HG03342 (cell line): ENCODE data around the gene SERGEF.
"Not testable (repeated sequence)": the region's sequence is repeated elsewhere in the genome, so short reads cannot be mapped to it uniquely, and the experiment has no call there.

Experiments
- ATAC-seq: cut with Tn5 transposase; IDR thresholded peaks from one replicate; pipeline ENCODE4 v1.9.1; 2021; ENCODE audit warnings: mild to moderate bottlenecking, moderate library complexity; ENCODE audit not compliant: unreplicated experiment

SERGEF gene

DNA sequence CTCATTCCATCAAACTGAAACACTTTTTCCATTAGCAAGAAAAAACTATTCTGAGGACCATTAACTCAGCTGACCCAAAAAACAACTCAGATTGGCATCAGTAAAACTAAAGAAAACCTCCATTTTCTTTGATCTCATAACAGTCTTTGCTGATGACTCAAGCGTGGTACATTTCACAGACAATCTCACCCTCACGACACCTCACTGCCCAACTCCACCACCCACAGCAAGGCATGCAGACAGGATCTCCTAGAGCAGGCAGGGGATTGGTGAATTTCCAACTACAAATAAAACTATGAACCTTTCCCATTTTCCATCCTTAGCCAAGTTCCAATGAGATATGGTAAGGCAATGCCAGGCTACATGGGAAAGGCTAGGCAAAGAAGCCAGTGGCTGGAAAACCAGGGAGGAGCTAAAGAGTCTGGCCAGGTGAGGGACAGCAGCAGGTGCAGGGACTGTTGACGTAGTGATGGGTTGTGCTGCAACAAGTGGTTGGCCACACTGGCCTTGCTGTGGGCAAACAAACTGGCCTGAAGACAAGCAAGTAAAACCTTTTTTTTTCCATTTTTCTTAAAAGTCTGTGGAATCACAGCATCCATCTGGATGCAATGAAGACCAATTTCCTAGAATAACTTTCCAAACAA lies 97.2 kb downstream of the SERGEF start:
- no peak for ATAC-seq

DNA sequence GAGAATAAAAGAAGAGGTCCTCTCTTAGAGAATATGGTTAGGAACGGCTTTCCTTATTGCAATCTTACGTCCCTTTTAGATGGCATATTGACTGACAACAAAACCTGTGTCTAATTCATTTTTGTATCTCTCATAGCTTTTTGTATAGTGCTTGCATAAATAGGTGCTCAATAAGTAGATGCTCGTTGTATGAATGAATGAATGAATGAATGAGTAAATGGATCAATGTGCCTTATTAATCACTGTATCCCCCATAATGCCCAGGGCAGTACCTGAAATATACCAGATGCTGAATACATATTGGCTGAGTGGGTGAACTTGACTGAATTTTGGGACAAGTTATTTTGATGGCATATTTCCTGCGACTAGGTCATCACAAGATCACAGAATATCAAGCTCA lies 97.9 kb downstream of the SERGEF start:
- ATAC-seq, result no peak

DNA sequence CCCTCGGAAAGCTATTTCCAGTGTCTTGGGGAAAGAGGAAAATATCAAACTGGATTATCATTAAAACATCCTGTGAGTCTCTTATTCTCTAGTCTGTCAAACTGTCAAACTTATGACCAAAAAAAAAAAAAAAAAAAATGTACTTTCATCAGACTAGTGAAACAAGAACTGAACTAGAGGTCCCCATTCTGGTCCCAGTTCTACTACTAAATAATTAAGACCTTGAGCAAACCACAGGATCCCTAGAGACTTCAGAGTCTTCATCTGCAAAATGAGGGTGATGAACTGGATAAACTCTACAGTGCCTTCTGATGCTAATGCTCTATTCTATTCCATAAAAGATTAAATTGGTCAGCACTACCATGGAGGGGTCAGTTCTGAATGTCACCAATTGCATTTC lies 105.8 kb downstream of the SERGEF start:
- no peak for ATAC-seq

DNA sequence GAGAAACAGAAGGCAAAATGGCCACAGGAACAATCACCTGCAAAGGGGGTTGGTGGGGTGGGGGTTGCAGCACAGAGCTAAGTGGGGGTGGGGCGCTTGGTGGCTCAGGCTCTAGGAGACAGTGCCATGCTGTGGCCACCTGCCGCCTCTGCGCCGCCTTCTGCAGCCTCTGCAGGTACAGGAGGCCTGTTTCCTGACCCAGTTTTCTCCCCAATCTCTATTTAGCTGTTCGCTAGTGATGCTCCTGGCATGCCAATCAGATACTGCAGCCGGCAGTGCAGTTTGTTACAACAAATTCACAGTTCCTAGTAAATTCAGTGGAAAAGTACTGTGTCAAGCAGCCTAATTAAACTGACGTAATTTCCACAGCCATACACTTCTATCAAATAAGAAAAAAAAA lies 106.4 kb downstream of the SERGEF start:
- ATAC-seq, result no peak

DNA sequence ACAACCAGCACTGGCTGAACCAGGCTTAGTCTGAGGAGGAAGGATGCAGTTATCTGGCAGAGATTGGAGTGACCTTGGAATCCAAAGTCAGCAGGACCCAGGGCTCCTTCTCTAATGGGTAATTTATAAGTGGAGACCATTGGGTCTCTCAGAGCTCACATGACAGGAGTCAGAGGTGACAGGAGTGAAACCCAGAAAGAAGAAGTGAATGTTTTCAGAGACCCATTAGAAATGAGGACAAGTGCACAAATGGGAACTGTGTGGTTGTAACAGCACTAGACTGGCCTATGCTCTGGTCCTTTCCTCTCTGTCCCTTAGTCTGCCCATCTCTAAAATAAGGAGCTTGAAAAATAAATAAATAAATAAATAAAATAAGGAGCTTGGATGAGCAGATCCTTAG lies 107.4 kb downstream of the SERGEF start:
- ATAC-seq, result peak; percentile 88

DNA sequence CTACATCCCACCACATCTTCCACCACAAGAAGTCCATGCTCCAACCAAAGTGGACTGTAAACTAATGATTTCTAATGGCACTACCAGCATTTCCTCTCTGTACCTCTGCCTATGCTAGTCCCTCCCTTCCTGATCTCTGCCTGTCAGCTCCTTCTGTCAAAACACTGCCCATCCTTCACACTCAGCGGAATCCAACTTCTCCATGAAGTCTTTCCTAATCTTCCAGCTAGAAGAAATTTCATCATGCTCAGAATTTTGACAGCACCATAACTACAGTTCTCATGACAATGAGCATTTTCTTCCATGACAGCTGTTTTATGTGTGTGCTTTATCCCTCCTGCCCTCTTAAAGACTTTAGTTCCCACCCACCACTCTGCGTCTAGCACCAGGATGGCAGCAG lies 111.4 kb downstream of the SERGEF start:
- ATAC-seq, result no peak

DNA sequence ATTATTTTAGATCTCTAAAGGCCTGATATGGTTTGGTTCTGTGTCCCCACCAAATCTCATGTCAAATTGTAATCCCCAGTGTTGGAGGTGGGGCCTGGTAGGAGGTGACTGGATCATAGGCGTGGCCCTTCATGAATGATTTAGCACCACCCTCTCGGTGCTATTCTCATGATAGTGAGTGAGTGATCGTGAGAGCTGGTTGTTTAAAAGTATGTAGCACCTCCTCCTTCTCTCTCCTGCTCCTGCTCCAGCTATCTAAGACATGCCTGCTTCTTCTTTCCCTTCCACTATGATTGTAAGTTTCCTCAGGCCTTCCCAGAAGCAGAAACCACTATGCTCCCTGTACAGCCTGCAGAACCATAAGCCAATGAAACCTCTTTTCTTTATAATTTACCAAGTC lies 114.1 kb downstream of the SERGEF start:
- no peak for ATAC-seq

DNA sequence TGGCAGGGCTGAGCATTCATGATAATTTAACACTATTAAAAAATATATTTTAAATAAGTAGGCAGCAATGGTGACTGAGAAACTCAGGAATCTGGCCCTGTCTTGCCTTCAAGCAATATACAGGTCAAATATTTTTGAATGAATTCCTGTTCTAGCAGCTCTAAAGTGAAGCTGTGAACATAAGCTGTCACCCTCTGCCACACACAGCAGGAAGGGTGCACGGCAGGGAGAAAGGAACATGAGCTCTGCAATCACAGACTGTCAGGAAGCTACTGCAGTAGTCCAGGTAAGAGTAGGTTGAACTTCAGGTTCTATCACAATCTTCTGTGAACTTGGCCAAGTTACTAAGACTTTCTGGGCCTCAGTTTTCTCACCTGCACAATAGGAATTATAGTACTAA lies 114.8 kb downstream of the SERGEF start:
- ATAC-seq, result no peak

DNA sequence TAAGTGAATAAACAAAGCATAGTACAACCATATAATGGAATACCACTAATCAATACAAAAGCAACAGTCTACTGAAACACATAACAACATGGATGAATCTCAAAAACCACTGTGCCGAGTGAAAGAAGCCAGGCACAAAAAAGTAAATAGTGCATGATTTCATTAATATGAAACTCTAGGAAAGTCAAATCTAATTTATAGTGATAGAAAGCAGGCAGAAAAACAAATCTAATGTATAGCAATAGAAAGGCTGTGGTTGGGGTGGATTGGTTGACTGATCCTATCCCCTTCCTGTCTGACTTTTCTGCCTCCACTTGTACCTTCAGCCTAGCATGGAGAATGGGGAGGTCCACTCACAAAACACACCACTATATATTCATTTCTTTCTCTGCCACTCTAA lies 115.4 kb downstream of the SERGEF start:
- ATAC-seq, result no peak

DNA sequence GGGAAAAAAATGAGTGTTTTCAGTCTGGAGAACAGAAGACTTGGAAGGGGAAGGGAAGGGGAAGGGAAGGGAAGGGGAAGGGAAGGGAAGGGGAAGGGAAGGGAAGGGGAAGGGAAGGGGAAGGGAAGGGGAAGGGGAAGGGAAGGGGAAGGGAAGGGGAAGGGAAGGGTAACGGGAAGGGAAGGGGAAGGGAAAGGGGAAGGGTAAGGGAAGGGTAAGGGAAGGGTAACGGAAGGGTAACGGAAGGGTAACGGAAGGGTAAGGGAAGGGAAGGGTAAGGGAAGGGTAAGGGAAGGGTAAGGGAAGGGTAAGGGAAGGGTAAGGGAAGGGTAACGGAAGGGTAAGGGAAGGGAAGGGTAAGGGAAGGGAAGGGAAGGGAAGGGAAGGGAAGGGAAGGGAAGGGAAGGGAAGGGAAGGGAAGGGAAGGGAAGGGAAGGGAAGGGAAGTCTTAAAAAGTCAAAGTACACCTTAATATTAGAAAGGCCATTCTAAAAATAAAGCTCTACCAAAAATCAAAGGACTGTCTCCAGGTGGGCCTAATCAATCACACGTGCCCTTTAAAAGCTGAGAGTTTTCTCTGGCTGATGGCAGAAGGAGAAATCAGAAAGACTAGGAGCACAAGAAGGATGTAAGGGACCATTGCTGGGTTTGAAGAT lies 116.2 kb downstream of the SERGEF start:
- ATAC-seq, result not testable (repeated sequence)

DNA sequence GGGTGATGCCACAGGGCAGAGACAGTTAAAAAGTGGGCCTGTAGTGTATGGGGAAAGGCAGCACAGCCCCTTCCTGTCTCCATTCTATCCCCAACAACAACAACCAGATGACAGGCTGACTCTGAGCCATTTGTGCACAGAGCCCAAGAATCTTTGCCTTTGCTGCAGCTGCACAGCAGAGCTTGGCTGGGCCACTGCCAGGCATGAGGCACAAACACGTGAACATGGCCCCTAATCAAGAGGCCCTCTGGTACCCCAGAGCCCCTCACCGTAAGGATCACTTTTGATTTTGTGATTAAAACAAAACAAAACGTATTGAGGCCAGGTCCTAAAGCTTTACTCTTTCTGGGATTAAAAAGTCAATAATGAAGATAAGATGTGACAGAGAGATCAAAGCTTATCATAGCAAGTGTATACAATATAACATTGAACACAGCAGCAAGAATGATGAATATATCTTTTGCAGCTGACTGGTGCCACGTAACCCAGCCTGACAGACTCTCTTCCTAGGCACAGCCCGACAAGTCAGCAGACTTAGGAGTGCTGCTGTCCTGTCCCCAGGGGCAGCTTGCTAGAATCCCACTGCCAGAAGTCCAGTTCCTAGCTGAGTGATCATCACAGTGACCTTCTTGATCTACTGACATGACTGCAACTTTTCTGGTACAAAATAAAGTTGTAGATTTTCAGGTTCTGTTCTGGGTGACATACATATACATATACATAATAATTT lies 117.8 kb downstream of the SERGEF start:
- no peak for ATAC-seq

DNA sequence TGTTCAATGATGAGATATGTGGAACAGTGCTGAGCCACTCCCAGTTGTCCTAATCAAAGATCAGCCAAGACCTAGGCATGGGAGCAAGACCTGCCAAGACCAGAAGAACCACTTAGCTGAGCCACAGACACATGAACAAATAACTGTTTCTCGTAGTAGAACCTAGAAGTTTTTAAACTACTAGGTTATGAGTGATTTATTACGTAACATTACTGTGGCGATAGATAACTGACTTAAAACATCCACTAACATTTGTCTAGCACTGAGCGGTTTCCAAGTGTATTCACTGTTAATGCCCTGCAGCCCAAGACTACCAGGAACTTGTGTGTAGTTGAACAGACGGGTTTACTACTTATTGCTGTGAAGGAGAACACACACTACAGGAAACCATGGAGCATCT lies 120.4 kb downstream of the SERGEF start:
- no peak for ATAC-seq

DNA sequence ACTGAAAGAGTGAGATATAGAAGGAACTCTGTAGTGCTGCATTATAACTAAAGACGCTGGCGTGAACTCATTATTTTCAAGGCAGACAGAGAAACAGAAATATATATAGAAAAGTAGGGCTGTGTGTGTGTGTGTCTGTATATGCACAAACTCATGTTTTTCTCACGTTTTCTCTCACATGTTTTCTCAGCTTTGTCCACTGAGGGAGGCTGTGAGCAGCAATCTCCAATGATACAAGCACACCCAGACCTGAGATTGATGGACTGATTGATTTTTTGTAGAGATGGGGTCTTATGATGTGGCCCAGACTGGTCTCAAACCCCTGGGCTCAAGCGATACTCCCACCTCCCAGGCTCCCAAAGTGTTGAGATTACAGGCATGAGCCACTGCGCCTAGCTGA lies 122.5 kb downstream of the SERGEF start:
- no peak for ATAC-seq

DNA sequence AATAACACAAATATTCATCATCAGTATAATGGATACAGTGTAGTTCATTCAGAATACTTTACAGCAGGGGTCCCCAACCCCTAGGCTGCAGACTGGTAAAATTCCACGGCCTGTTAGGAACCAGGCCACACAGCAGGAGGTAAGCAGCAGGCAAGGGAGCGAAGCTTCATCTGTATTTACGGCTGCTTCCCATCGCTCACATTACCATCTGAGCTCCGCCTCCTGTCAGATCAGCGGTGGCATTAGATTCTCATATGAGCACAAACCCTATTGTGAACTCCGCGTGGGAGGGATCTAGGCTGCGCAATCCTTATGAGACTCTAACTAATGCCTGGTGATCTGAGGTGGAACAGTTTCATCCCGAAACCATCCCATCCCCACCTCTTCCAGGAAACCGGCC lies 125.1 kb downstream of the SERGEF start:
- no peak for ATAC-seq

DNA sequence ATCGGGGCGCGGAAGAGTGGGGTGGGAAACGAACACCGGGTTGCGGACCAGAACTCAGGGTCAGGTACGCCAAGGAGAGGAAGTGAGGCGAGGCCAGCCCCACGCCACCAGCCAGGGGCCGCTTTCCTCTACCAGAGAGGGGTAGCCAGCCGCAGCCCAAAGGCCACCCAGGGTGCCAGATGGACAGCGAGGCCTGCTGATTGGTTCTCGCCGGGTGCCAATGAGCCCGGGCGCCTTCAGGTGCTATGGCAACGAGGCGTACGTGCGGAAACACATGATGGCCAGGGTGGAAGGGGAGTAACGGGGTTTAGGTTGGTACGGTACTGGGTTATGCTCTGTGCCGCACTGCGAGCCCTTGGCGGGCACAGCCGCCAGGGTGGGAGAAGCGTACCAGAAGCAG lies 128.9 kb downstream of the SERGEF start:
- ATAC-seq, result no peak

DNA sequence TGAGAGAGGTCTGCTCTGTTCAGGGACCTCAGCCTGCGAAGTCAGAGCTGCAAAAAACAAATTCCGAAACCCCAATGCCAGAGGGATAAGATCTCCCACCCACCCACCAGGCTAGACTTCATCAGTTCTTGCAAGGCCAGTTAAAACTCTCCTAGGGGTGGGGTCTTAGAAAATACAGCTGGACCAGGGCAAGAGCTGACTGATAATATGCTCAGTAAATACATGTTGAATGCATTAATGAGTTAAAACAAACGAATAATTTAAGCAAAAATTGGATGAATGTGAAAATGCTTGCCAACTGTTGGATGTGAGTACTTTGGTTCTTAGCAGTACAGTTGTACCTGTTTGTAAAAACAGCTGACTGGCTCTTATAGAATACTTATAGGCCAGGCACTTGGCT lies 129.8 kb downstream of the SERGEF start:
- no peak for ATAC-seq

DNA sequence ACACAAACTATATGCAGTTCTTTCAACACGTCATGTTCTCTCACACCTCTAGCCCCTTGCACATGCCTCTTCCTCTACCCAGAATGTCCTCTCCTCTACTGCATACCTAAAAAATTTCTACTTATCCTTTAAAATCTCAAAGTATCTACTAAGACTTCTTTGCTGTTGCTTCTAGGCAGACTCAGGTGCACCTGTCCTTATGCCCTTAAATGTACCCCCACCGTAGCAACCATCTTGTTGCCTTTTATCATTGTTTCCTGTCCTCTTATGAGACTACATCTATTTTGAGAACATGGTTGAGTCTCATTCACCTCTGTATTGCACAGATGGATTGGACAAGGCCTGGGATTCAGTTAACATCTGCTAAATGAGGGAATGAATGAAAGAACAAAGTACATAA lies 134.1 kb downstream of the SERGEF start:
- ATAC-seq, result no peak

DNA sequence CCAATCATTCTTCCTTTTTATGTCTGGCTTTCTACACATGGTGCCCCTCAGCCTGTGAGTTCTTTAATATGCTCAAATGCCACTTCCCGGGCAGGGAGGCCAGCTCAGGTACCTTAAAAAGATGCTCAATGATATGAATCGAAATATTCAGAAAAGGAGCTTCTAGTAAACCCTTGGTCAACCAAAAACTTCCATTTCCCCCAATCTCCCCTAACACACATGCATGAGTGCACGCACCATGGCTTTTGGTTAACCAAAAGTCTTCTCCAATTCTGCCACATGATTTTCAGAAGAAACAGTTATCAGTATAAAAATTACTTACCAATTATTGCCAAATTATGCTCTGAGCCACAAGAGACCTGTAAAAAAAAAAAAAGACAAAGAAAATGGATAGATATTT lies 135.0 kb downstream of the SERGEF start:
- ATAC-seq, result no peak

DNA sequence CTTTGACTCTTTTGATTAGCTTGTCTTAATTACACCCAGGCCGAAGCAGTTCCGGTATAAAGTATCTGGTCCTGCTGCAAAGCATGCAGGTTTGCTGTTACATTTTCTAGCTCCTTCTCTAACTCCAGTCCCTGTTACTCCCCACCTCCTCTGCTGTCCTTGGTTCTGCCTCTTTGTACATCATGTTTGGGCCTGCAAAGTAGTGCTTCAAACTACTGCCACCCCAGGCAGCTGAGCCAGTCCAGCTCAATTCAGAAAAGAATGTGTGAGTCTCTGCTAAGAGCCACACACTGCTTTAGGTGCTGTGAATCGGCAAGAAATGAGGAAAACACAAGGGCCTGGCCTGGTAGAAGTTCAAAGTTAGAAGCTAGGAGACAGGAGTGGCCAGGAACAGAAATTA lies 136.0 kb downstream of the SERGEF start:
- no peak for ATAC-seq

DNA sequence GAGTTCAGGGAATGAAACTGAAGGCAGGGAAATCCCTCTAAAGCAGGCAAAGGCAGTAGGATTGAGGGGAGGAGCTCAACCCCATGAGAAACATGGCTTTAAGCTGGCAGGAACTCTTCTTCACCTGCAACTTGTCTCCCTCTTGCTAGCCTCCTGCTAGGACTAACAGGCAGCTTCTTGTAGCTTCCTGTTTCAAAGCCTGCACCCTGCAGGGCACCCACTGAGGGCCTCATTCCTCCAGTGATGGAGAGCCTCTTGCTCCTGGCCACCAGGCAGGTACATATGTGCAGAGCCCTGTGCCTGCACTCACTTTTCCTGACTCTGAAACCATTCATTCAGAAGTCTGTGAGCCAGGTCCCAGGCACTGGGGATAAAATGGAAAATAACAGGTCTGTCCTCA lies 137.0 kb downstream of the SERGEF start:
- ATAC-seq, result no peak

DNA sequence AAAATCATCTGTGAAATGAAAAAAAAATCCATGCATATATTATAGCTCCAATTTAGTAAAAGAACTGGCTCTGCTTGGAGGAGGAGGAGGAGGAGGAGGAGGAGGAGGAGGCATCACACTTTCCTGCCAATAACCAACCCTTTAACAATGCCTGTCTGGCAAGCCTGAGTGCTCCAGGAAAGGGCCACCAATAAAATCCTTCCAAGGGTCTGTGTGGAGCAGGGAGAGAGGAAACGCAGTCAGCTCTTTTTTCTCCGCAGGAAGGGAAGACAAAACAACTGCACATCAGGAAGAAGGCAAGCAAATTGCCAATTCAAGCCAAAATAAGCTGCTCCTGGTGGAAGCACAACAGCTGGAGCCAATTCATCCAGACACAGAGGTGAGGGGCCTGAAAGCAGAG lies 139.3 kb downstream of the SERGEF start:
- ATAC-seq, result no peak

DNA sequence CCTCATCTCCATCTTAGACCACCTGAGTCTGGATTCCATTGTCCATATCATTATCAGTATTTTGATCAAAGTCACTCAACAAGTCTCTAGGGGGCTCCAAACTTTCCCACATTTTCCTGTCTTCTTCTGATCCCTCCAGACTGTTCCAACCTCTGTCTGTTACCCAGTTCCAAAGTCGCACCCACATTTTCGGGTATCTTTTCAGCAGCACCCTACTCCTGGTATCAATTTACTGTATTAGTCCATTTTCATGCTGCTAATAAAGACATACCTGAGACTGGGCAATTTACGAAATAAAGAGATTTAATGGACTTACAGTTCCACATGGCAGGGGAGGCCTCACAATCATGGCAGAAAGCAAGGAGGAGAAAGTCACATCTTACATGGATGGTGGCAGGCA lies 144.4 kb downstream of the SERGEF start:
- ATAC-seq, result not testable (repeated sequence)
